Neuronal stem cell (in vitro differentiated cells): Measurements from ENCODE around the gene DUSP28.
A peak's percentile ranks its signal among the peaks of the same experiment; 100 is the strongest.
"Not testable (repeated sequence)": the region's sequence is repeated elsewhere in the genome, so short reads cannot be mapped to it uniquely, and the experiment has no call there.

Source experiments
- DNase-seq: peaks from one replicate; pipeline ENCODE4 v3.0.0-alpha.2; 2013; ENCODE audit warnings: low spot score
- H2AFZ ChIP-seq: one replicate; pipeline ENCODE4 v1.6.1; 2013; ENCODE audit warnings: mild to moderate bottlenecking, low read length, inconsistent platforms
- H2AK5ac ChIP-seq: 2 replicates; pipeline ENCODE4 v1.6.1; 2013; ENCODE audit warnings: low read depth, mild to moderate bottlenecking, inconsistent platforms, low read length, moderate library complexity, mixed read lengths
- H2BK120ac ChIP-seq: 2 replicates; pipeline ENCODE4 v1.6.1; 2013; ENCODE audit warnings: low read depth, mild to moderate bottlenecking, inconsistent platforms, low read length, moderate library complexity, mixed read lengths
- H2BK12ac ChIP-seq: one replicate; pipeline ENCODE4 v1.6.1; 2013; ENCODE audit warnings: low read length, inconsistent platforms
- H2BK15ac ChIP-seq: 2 replicates; pipeline ENCODE4 v1.6.1; 2013; ENCODE audit warnings: mild to moderate bottlenecking, low read length, inconsistent platforms, mixed read lengths
- H2BK5ac ChIP-seq: one replicate; pipeline ENCODE4 v1.6.1; 2013; ENCODE audit warnings: inconsistent platforms, mild to moderate bottlenecking, low read length, moderate library complexity
- H3K14ac ChIP-seq: one replicate; pipeline ENCODE4 v1.6.1; 2013; ENCODE audit warnings: low read length, inconsistent platforms
- H3K18ac ChIP-seq: 2 replicates; pipeline ENCODE4 v1.6.1; 2013; ENCODE audit warnings: low read length, inconsistent platforms
- H3K23ac ChIP-seq: 2 replicates; pipeline ENCODE4 v1.6.1; 2013; ENCODE audit warnings: low read depth, mild to moderate bottlenecking, mixed read lengths, low read length, inconsistent platforms; ENCODE audit not compliant: poor library complexity
- H3K27ac ChIP-seq: replicated peaks from 3 replicates; pipeline ENCODE4 v1.5.1; 2013; ENCODE audit warnings: low read length, inconsistent platforms
- H3K27me3 ChIP-seq, 3 experiments: 2 replicates each; pipeline ENCODE4 v1.6.1; 2013; ENCODE audit warnings: low read length in 3 of 3, mild to moderate bottlenecking in 2 of 3, inconsistent platforms in 1 of 3, low read depth in 1 of 3, mixed read lengths in 1 of 3, moderate library complexity in 1 of 3; ENCODE audit not compliant: control insufficient read depth in 3 of 3, insufficient read depth in 3 of 3
- H3K36me3 ChIP-seq, 2 donors: replicated peaks in 1 of 2; 2 replicates each; pipeline ENCODE4 v1.6.1; 2013; ENCODE audit warnings: low read length in 2 of 2; ENCODE audit not compliant: control insufficient read depth in 2 of 2, insufficient read depth in 2 of 2
- H3K4ac ChIP-seq: 2 replicates; pipeline ENCODE4 v1.6.1; 2013; ENCODE audit warnings: inconsistent platforms, mild to moderate bottlenecking, low read length, moderate library complexity
- H3K4me1 ChIP-seq, 2 donors: 1 replicate in 1 of 2; 2 replicates in 1 of 2; pipeline ENCODE4 v1.6.1; 2013; ENCODE audit warnings: low read length in 2 of 2, low read depth in 1 of 2; ENCODE audit not compliant: control insufficient read depth in 2 of 2, insufficient read depth in 1 of 2
- H3K4me2 ChIP-seq: one replicate; pipeline ENCODE4 v1.6.1; 2013; ENCODE audit warnings: mild to moderate bottlenecking, low read length, inconsistent platforms; ENCODE audit not compliant: insufficient read depth, poor library complexity, severe bottlenecking
- H3K4me3 ChIP-seq, 2 donors: 2 replicates each; pipeline ENCODE4 v1.5.1; 2013; ENCODE audit warnings: low read length in 2 of 2, mild to moderate bottlenecking in 2 of 2, inconsistent platforms in 1 of 2, moderate library complexity in 1 of 2
- H3K79me1 ChIP-seq: one replicate; pipeline ENCODE4 v1.6.1; 2013; ENCODE audit warnings: low read depth, mild to moderate bottlenecking, inconsistent platforms, low read length, moderate library complexity
- H3K9ac ChIP-seq: one replicate; pipeline ENCODE4 v1.6.1; 2013; ENCODE audit warnings: mild to moderate bottlenecking, low read depth, low read length, inconsistent platforms; ENCODE audit not compliant: poor library complexity
- H3K9me3 ChIP-seq, 2 donors: replicated peaks in 1 of 2; 2 replicates each; pipeline versions ENCODE3 to v1.6.1; 2013; ENCODE audit warnings: low read length in 2 of 2, mild to moderate bottlenecking in 2 of 2, inconsistent platforms in 1 of 2, low read depth in 1 of 2, mixed read lengths in 1 of 2, moderate library complexity in 1 of 2; ENCODE audit not compliant: control insufficient read depth in 2 of 2, insufficient read depth in 1 of 2
- H4K8ac ChIP-seq: one replicate; pipeline ENCODE4 v1.6.1; 2013; ENCODE audit warnings: low read depth, mild to moderate bottlenecking, inconsistent platforms, low read length, moderate library complexity
- H4K91ac ChIP-seq: one replicate; pipeline ENCODE4 v1.6.1; 2013; ENCODE audit warnings: low read length, low read depth, mild to moderate bottlenecking, inconsistent platforms; ENCODE audit not compliant: poor library complexity
- WGBS, 2 donors: extraction: QIAGEN DNeasy Blood & Tissue Kit; methylation state at CpG; one replicate each; pipeline ENCODE4 v1.1.7; 2013; ENCODE audit warnings: missing lambda C conversion rate in 2 of 2, mixed read lengths in 1 of 2; ENCODE audit not compliant: insufficient read length in 2 of 2, insufficient replicate concordance in 1 of 2; ENCODE audit errors: extremely low coverage in 2 of 2; 5-methylcytosine and 5-hydroxymethylcytosine counted together

The DUSP28 gene

DNA sequence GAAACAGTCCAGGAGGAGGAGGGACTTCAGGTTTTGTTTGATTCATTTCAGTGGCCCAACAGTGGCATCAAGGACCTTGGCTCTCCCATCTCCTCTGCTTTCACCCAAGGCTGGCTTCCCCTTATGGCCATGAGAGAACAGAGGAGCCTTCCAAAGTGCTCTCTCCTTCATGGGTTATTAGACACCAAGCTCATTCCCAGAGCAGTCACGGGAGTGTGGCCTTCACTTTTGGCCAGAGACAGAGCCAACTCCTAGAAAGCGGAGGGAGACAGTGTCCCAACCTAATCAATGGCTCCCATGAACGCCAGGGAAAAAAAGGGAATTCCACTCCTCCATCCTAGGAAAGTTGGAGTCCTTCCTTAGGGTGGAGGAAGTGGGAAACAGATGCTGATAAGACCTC is 871 bp upstream of the DUSP28 start:
- Histone ChIP-seq H3K36me3 (peaks cover 0 to 37% of the 10 kb centered on the region in 2 donors), H2AFZ (no peak overlapping the region), H3K9me3 (no peaks in the 10 kb centered on the region), H2BK5ac (no peak overlapping the region), H3K27ac (no peak overlapping the region), H4K91ac (no peak overlapping the region), H4K8ac (no peak overlapping the region), H3K27me3 (peaks cover 0 to 11% (median 0%) of the 10 kb centered on the region in 3 experiments), H3K4me1 (peaks cover 7% of the 10 kb centered on the region in 2 donors), H2BK12ac (no peak overlapping the region), H3K4ac (no peak overlapping the region), H3K4me2 (no peak overlapping the region), H3K79me1 (peaks cover 7% of the 10 kb centered on the region), H3K18ac (no peak overlapping the region), H3K4me3 (peak overlapping the region in 1 of 2 donors; percentile 79), H2BK15ac (no peak overlapping the region), H3K9ac (no peak overlapping the region), H2AK5ac (no peak overlapping the region), H3K23ac (no peak overlapping the region), H3K14ac (no peak overlapping the region), H2BK120ac (no peak overlapping the region)
- WGBS, 2 donors = no CpG with 5 or more reads among the region's 3 CpGs
- DNase-seq = no peak

DNA sequence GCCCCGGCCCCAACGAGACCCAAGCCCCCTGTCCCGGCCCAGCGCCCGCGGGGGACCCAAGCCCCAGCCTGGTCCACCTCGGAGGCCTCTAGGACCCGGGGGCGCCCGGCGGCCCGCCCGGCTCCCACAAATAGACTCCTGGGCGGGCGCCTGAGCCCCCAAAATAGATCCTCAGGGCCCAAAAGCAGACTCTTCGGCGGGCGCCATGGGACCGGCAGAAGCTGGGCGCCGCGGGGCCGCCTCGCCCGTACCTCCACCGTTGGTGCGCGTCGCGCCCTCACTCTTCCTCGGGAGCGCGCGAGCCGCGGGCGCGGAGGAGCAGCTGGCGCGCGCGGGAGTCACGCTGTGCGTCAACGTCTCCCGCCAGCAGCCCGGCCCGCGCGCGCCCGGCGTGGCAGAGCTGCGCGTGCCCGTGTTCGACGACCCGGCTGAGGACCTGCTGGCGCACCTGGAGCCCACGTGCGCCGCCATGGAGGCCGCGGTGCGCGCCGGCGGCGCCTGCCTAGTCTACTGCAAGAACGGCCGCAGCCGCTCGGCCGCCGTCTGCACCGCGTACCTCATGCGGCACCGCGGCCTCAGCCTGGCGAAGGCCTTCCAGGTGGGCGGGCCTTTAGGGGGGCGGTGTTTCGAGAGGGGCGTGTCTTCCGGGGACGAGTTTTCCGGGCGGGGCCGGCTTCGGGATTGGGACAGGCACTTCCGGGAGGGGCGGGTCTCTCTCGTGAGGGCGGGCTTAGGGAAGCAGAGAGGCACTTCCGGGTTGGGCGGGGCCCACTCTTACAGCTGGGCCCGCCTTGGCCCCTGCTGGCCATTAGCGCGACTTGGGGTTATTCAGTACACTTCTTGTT is 545 bp downstream of the DUSP28 start:
- peak overlapping the region; percentile 49 for H2BK120ac ChIP-seq
- H4K8ac ChIP-seq = no peak overlapping the region
- H3K9ac ChIP-seq = peak overlapping the region; percentile 90
- H2BK12ac ChIP-seq = no peak overlapping the region
- H3K4me3 ChIP-seq = peak overlapping the region; percentile 79 to 92
- peaks cover 0 to 11% (median 0%) of the 10 kb centered on the region in 3 experiments for H3K27me3 ChIP-seq
- peak overlapping the region; percentile 60 for H3K4ac ChIP-seq
- no peak overlapping the region for H4K91ac ChIP-seq
- H3K4me1 ChIP-seq = peaks cover 8 to 10% of the 10 kb centered on the region in 2 donors
- peaks cover 0 to 2% of the 10 kb centered on the region in 2 donors for H3K9me3 ChIP-seq
- WGBS, 2 donors = no CpG with 5 or more reads among the region's 101 CpGs
- DNase-seq = peak; percentile 97
- H2AK5ac ChIP-seq = no peak overlapping the region
- peak overlapping the region; percentile 75 for H2BK5ac ChIP-seq
- H3K23ac ChIP-seq = peak overlapping the region; percentile 77
- H3K18ac ChIP-seq = peak overlapping the region; percentile 97
- peak overlapping the region; percentile 78 for H3K4me2 ChIP-seq
- no peak overlapping the region for H3K14ac ChIP-seq
- peak overlapping the region; percentile 88 for H3K27ac ChIP-seq
- peak overlapping the region; percentile 97 for H2AFZ ChIP-seq
- peaks cover 0 to 25% of the 10 kb centered on the region in 2 donors for H3K36me3 ChIP-seq
- H3K79me1 ChIP-seq = peaks cover 4% of the 10 kb centered on the region
- no peak overlapping the region for H2BK15ac ChIP-seq

DNA sequence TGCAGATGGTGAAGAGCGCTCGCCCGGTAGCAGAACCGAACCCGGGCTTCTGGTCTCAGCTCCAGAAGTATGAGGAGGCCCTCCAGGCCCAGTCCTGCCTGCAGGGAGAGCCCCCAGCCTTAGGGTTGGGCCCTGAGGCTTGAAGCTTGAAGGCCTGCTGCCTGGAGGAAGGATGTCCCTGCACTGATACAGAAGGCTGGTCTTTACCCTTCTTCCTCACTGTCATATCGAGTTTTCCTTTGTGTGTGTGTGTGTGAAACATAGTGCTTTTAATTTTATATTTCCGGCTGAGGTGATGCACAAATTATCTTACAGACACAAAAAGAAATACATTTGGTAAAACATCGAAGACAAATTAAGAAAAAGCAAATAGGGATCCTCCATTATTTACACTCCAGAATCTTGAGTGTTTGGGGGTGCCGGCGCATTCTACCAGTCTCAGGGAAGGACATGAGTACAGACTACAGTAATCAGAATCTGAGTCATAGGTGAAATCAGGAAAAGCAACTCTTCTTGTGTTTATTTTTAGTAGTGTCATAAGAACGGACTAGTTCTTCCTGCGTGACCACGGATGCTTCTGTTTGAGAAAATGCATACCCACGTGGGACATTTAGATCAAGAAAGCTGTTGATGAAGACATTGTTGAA is 1.3 kb downstream of the DUSP28 start:
- H2BK15ac ChIP-seq = no peak overlapping the region
- H3K27me3 ChIP-seq = peaks cover 0 to 11% (median 0%) of the 10 kb centered on the region in 3 experiments
- H2AK5ac ChIP-seq = no peak overlapping the region
- peaks cover 2% of the 10 kb centered on the region for H3K79me1 ChIP-seq
- no peak overlapping the region for H4K91ac ChIP-seq
- H3K14ac ChIP-seq = peak overlapping the region; percentile 96
- peak overlapping the region; percentile 82 for H3K9ac ChIP-seq
- peak overlapping the region; percentile 76 to 79 for H3K4me3 ChIP-seq
- no CpG with 5 or more reads among the region's 14 CpGs for WGBS, 2 donors
- peaks cover 14% of the 10 kb centered on the region in 2 donors for H3K4me1 ChIP-seq
- H4K8ac ChIP-seq = no peak overlapping the region
- peak overlapping the region; percentile 45 for H3K27ac ChIP-seq
- H3K9me3 ChIP-seq = peaks cover 0 to 2% of the 10 kb centered on the region in 2 donors
- H3K36me3 ChIP-seq = peaks cover 0 to 22% of the 10 kb centered on the region in 2 donors
- DNase-seq = no peak
- H2BK120ac ChIP-seq = peak overlapping the region; percentile 49
- no peak overlapping the region for H3K4ac ChIP-seq
- peak overlapping the region; percentile 78 for H3K4me2 ChIP-seq
- H2BK5ac ChIP-seq = no peak overlapping the region
- H3K18ac ChIP-seq = peak overlapping the region; percentile 95
- peak overlapping the region; percentile 97 for H2AFZ ChIP-seq
- no peak overlapping the region for H2BK12ac ChIP-seq
- H3K23ac ChIP-seq = no peak overlapping the region

DNA sequence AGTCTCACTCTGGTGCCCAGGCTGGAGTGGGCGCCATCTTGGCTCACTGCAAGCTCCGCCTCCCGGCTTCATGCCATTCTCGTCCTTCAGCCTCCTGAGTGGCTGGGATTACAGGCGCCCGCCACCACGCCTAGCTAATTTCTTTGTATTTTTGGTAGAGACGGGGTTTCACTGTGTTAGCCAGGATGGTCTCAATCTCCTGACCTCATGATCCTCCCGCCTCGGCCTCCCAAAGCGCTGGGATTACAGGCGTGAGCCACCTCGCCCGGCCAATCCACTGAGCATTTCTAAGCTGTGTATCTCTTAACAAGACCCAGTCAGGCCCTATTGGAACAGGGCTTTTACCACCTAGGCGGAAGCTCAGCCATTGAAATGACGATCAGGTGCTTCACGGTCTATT is 3.1 kb downstream of the DUSP28 start:
- not testable (repeated sequence) for H3K4me3 ChIP-seq, H4K8ac ChIP-seq, H3K9me3 ChIP-seq, H3K4me2 ChIP-seq, DNase-seq, H2AFZ ChIP-seq, H3K79me1 ChIP-seq, H2BK5ac ChIP-seq, H3K9ac ChIP-seq, H2AK5ac ChIP-seq, H3K14ac ChIP-seq, H4K91ac ChIP-seq, H3K4ac ChIP-seq, H3K27ac ChIP-seq, H2BK120ac ChIP-seq, H3K18ac ChIP-seq, H2BK12ac ChIP-seq, H3K23ac ChIP-seq, H2BK15ac ChIP-seq
- peaks cover 0 to 21% (median 11%) of the 10 kb centered on the region in 3 experiments for H3K27me3 ChIP-seq
- no CpG with 5 or more reads among the region's 17 CpGs for whole genome bisulfite sequencing, 2 donors
- H3K36me3 ChIP-seq = peaks cover 0 to 20% of the 10 kb centered on the region in 2 donors
- H3K4me1 ChIP-seq = peaks cover 24 to 25% of the 10 kb centered on the region in 2 donors
